Coronary artery (tissue), 2 donors: ENCODE measurements around the gene SLF1.

Experiments used
- DNase-seq: peaks from one replicate; pipeline ENCODE4 v3.0.0-alpha.2; 2017; ENCODE audit warnings: low spot score
- H3K27ac ChIP-seq, 2 donors: fragments of 200-600 bp; sonication (generic); one replicate each; pipeline ENCODE4 v1.5.1; 2016 to 2019
- H3K4me3 ChIP-seq: fragments of 200-600 bp; sonication (generic); 2 replicates; pipeline ENCODE4 v1.5.1; 2016; ENCODE audit warnings: mild to moderate bottlenecking, moderate library complexity
- CTCF ChIP-seq: fragments of 200-600 bp; sonication (generic); IDR thresholded peaks from one replicate; pipeline ENCODE4 v1.5.1; 2019; ENCODE audit warnings: antibody characterized with exemption

SLF1 gene

DNA sequence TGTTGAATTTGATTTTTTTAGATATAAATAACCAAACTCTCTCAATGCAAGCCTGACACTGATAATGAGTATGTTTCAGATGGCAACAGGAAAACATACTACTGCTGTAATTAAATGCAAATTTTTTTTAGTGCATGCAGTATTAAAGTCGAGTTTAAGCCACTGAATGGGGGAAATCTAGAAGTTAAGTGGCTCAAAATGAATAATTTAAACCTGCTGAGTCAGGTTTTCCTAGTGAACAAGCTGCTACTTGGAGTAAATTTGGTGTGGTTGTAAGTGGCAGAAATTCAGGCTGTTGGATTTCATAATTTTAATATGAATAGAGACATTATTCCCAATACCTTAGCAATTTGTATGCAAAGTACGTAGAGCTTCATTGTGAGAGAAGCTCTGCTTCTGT is 121.8 kb downstream of the SLF1 start:
- TF ChIP-seq CTCF: no peak
- no peak overlapping the region for H3K27ac ChIP-seq
- no peak overlapping the region for H3K4me3 ChIP-seq
- DNase-seq: no peak

GRCh38 chr5:94742852-94743251 is 124.4 kb downstream of the SLF1 start:
- no peak for DNase-seq
- H3K4me3 ChIP-seq: no peak overlapping the region
- H3K27ac ChIP-seq: no peak overlapping the region
- no peak for TF ChIP-seq CTCF

DNA sequence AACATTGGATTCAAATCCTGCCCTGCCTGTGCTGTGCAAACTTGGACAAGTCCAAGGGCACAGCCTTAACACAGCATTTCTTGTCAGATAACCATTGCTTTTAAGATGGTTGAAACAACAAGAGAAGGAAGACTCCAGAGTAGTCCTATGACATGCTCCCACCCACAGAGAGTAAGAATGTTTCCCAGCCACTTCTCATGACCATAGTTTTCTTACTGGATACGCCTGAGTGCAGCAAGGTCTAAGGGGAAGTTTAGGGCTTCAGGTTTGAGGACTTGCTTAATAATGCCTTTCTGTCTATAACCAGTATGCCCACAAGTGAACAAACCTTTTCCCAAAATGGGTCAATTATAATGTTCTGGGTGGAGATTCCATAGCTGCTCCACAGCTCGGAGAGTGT is 126.4 kb downstream of the SLF1 start:
- Histone ChIP-seq H3K4me3 (no peak overlapping the region), H3K27ac (no peak overlapping the region)

GRCh38 chr5:94745786-94746730 is 127.6 kb downstream of the SLF1 start:
- DNase-seq: no peak
- TF ChIP-seq CTCF: no peak
- no peak overlapping the region for H3K27ac ChIP-seq

More for the DNA sequence above, 126.4 kb downstream of the SLF1 start:
- no peak for TF ChIP-seq CTCF
- no peak for DNase-seq

DNA sequence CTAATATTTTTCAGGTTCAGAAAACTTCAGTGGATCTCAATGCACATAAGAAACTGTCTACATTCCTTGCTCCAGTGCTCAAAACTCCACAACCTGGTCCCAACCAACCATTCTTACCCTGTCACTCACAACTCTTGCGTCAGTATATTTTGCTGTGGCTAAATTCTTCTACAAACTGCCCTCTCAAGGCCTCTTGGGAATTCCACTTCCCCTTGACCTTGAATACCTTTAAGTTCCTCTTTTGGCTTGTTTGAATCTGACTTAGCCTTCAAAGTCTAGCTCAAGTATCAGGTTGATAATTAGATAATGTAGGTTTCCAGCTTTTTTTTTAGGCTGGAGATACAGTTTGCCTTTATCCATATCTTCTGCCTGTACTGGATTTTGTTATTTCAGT is 128.3 kb downstream of the SLF1 start:
- no peak overlapping the region for H3K27ac ChIP-seq
- no peak overlapping the region for H3K4me3 ChIP-seq
- DNase-seq: no peak
- TF ChIP-seq CTCF: no peak

More at GRCh38 chr5:94745786-94746730, 127.6 kb downstream of the SLF1 start:
- H3K4me3 ChIP-seq: no peak overlapping the region
